ENCODE results near the gene FAM120AOS. TPM values are rescaled to one million over a fixed set of nuclear protein-coding genes. Genes with fewer than 3 reads are reported as not detected.

FAM120AOS gene
- 26.2 and 29.8 TPM in 2 replicates for total RNA-seq

GRCh38 chr9:93453047-93453914 lies at the start of gene FAM120AOS:
TSS of gene FAM120AOS (minus strand) at chr9:93453581. CDS start at chr9:93452709, 872 bp downstream.

GRCh38 chr9:93450945-93451815 lies 2.2 kb downstream of the FAM120AOS start, which contains the start of gene FAM120A:
TSS of gene FAM120A (plus strand) at chr9:93451685. CDS start at chr9:93451916, 231 bp downstream.

Other genes with a start within 250 kb of the FAM120AOS start
- 78.7 and 84.4 TPM in 2 replicates for gene FAM120A, start 1.9 kb downstream of the FAM120AOS start, total RNA-seq
- 13.2 and 15.3 TPM in 2 replicates for gene PHF2, start 123.0 kb upstream of the FAM120AOS start, total RNA-seq

Data from mesangial cell (primary cell).